T-helper 17 cell (primary cell): Measurements from ENCODE around the gene TRAF6. TPM values are rescaled to one million over a fixed set of nuclear protein-coding genes. Genes with fewer than 3 reads are reported as not detected.
"Not testable (repeated sequence)": the region's sequence is repeated elsewhere in the genome, so short reads cannot be mapped to it uniquely, and the experiment has no call there.

Source experiments
- ATAC-seq: fragments of 150-1000 bp; cut with Tn5 transposase; 2 replicates; pipeline ENCODE4 v1.10.0; 2021; ENCODE audit warnings: mild to moderate bottlenecking, moderate library complexity
- DNase-seq, 3 donors: peaks; one replicate each; pipeline versions ENCODE4 v3.0.0 to v3.0.0-alpha.2; 2020 to 2021
- H3K9me3 ChIP-seq: one replicate; pipeline ENCODE4 v1.7.0; 2013; ENCODE audit warnings: low read length, mild to moderate bottlenecking; ENCODE audit not compliant: control insufficient read depth, poor library complexity, severe bottlenecking
- H3K27ac Mint-ChIP-seq: one replicate; pipeline ENCODE4 v1.8.0; 2022; ENCODE audit warnings: mild to moderate bottlenecking, moderate library complexity, mixed read lengths
- H3K27me3 Mint-ChIP-seq: one replicate; pipeline ENCODE4 v1.8.0; 2022; ENCODE audit warnings: mixed read lengths
- H3K36me3 Mint-ChIP-seq: one replicate; pipeline ENCODE4 v1.8.0; 2022; ENCODE audit warnings: low read depth, mixed read lengths
- H3K4me1 Mint-ChIP-seq: one replicate; pipeline ENCODE4 v1.8.0; 2022; ENCODE audit warnings: mild to moderate bottlenecking, mixed read lengths
- H3K4me3 Mint-ChIP-seq: one replicate; pipeline ENCODE4 v1.8.0; 2022; ENCODE audit warnings: mild to moderate bottlenecking, moderate library complexity, mixed read lengths
- total RNA-seq, 4 donors: library from RNA in 2 of 4; stranded (reverse) in 2 of 4; gene quantifications; one replicate each; pipeline ENCODE4 v1.2.3 and lab custom pipeline; 2022 to 2026

The TRAF6 gene
- total RNA-seq (10 to 100 TPM; 20.2 to 26.2 TPM), total RNA-seq (lab: John Stamatoyannopoulos, UW) (47.9 to 49.1 reads per million in 2 donors)

GRCh38 chr11:36509694-36510593 is at the start of gene TRAF6:
TSS of gene TRAF6 (minus strand) at chr11:36510272. CDS start at chr11:36501515, 8,757 bp downstream.
- peak; percentile 96 for ATAC-seq
- peaks cover 30% of the 10 kb centered on the region for H3K4me1 Mint-ChIP-seq
- peak; percentile 80 to 88 (median 87) for DNase-seq
- peak within 1 kb of the TSS; percentile 99 for H3K4me3 Mint-ChIP-seq
- peaks cover 8% of the 10 kb centered on the region for H3K27me3 Mint-ChIP-seq
- H3K9me3 ChIP-seq: no peaks in the 10 kb centered on the region
- peak within 1 kb of the TSS; percentile 99 for H3K27ac Mint-ChIP-seq
- H3K36me3 Mint-ChIP-seq: peaks cover 3% of the 10 kb centered on the region

GRCh38 chr11:36558571-36559413 is 48.7 kb upstream of the TRAF6 start:
- Mint-ChIP-seq H3K4me3 (peak overlapping the region; percentile 63), H3K4me1 (peaks cover 19% of the 10 kb centered on the region), H3K27me3 (peaks cover under 1% of the 10 kb centered on the region), H3K36me3 (no peaks in the 10 kb centered on the region), H3K27ac (peak overlapping the region; percentile 27)
- DNase-seq (no peak), ATAC-seq (peak; percentile 75)
- H3K9me3 ChIP-seq: no peaks in the 10 kb centered on the region

- H3K36me3 Mint-ChIP-seq: no peaks in the 10 kb centered on the region
- peak overlapping the region; percentile 63 for H3K4me3 Mint-ChIP-seq
- ATAC-seq (no peak), DNase-seq (no peak)
- H3K4me1 Mint-ChIP-seq: peaks cover 19% of the 10 kb centered on the region
- H3K27me3 Mint-ChIP-seq: no peaks in the 10 kb centered on the region
- peak overlapping the region; percentile 27 for H3K27ac Mint-ChIP-seq
- H3K9me3 ChIP-seq: no peaks in the 10 kb centered on the region
Observed at GRCh38 chr11:36557991-36558390, 47.9 kb upstream of the TRAF6 start.

- not testable (repeated sequence) for DNase-seq, H3K9me3 ChIP-seq, H3K4me3 Mint-ChIP-seq, H3K36me3 Mint-ChIP-seq, ATAC-seq, H3K27me3 Mint-ChIP-seq, H3K27ac Mint-ChIP-seq
- peaks cover 19% of the 10 kb centered on the region for H3K4me1 Mint-ChIP-seq
Observed at GRCh38 chr11:36557390-36557789, 47.3 kb upstream of the TRAF6 start.

GRCh38 chr11:36550385-36551115 is 40.5 kb upstream of the TRAF6 start:
- Mint-ChIP-seq H3K27me3 (peaks cover 17% of the 10 kb centered on the region), H3K4me1 (peaks cover 14% of the 10 kb centered on the region), H3K4me3 (no peak overlapping the region), H3K27ac (no peak overlapping the region), H3K36me3 (peaks cover 5% of the 10 kb centered on the region)
- ATAC-seq: no peak
- no peak for DNase-seq
- no peaks in the 10 kb centered on the region for H3K9me3 ChIP-seq

GRCh38 chr11:36540998-36541397 is 30.9 kb upstream of the TRAF6 start:
- Mint-ChIP-seq H3K4me1 (peaks cover 3% of the 10 kb centered on the region), H3K36me3 (no peaks in the 10 kb centered on the region), H3K4me3 (no peak overlapping the region), H3K27me3 (peaks cover 52% of the 10 kb centered on the region), H3K27ac (peak overlapping the region; percentile 19)
- H3K9me3 ChIP-seq: no peaks in the 10 kb centered on the region
- DNase-seq (no peak), ATAC-seq (peak; percentile 72)

GRCh38 chr11:36534276-36534840 is 24.3 kb upstream of the TRAF6 start:
- no peak overlapping the region for H3K4me3 Mint-ChIP-seq
- ATAC-seq (no peak), DNase-seq (no peak)
- H3K4me1 Mint-ChIP-seq: no peaks in the 10 kb centered on the region
- H3K27ac Mint-ChIP-seq: no peak overlapping the region
- H3K9me3 ChIP-seq: no peaks in the 10 kb centered on the region
- no peaks in the 10 kb centered on the region for H3K36me3 Mint-ChIP-seq
- peaks cover 13% of the 10 kb centered on the region for H3K27me3 Mint-ChIP-seq

GRCh38 chr11:36532941-36533601 is 23.0 kb upstream of the TRAF6 start:
- Mint-ChIP-seq H3K4me3 (no peak overlapping the region), H3K27ac (no peak overlapping the region), H3K4me1 (no peaks in the 10 kb centered on the region), H3K27me3 (peaks cover 5% of the 10 kb centered on the region), H3K36me3 (no peaks in the 10 kb centered on the region)
- DNase-seq (no peak), ATAC-seq (no peak)
- no peaks in the 10 kb centered on the region for H3K9me3 ChIP-seq

- ATAC-seq (no peak), DNase-seq (no peak)
- Mint-ChIP-seq H3K27me3 (no peaks in the 10 kb centered on the region), H3K36me3 (no peaks in the 10 kb centered on the region), H3K27ac (no peak overlapping the region), H3K4me1 (no peaks in the 10 kb centered on the region), H3K4me3 (no peak overlapping the region)
- no peaks in the 10 kb centered on the region for H3K9me3 ChIP-seq
Observed at GRCh38 chr11:36530840-36531239, 20.8 kb upstream of the TRAF6 start.

- H3K4me3 Mint-ChIP-seq: no peak overlapping the region
- H3K27me3 Mint-ChIP-seq: peaks cover 15% of the 10 kb centered on the region
- H3K27ac Mint-ChIP-seq: no peak overlapping the region
- ATAC-seq (no peak), DNase-seq (no peak)
- peaks cover 11% of the 10 kb centered on the region for H3K4me1 Mint-ChIP-seq
- no peaks in the 10 kb centered on the region for H3K9me3 ChIP-seq
- H3K36me3 Mint-ChIP-seq: peaks cover 3% of the 10 kb centered on the region
Observed at GRCh38 chr11:36513965-36514364, 3.9 kb upstream of the TRAF6 start.

GRCh38 chr11:36512016-36512415 is 1.9 kb upstream of the TRAF6 start:
- peaks cover 23% of the 10 kb centered on the region for H3K4me1 Mint-ChIP-seq
- H3K36me3 Mint-ChIP-seq: peaks cover 3% of the 10 kb centered on the region
- DNase-seq: no peak
- H3K9me3 ChIP-seq: no peaks in the 10 kb centered on the region
- H3K27me3 Mint-ChIP-seq: peaks cover 10% of the 10 kb centered on the region
- H3K4me3 Mint-ChIP-seq: no peak overlapping the region
- no peak for ATAC-seq
- no peak overlapping the region for H3K27ac Mint-ChIP-seq

GRCh38 chr11:36511062-36511461 is 990 bp upstream of the TRAF6 start:
- not testable (repeated sequence) for H3K9me3 ChIP-seq, DNase-seq, H3K36me3 Mint-ChIP-seq, H3K27me3 Mint-ChIP-seq, ATAC-seq
- Mint-ChIP-seq H3K27ac (peak overlapping the region; percentile 99), H3K4me3 (peak overlapping the region; percentile 99), H3K4me1 (peaks cover 23% of the 10 kb centered on the region)
